ENCODE results near the gene ACD.

Gene ACD

DNA sequence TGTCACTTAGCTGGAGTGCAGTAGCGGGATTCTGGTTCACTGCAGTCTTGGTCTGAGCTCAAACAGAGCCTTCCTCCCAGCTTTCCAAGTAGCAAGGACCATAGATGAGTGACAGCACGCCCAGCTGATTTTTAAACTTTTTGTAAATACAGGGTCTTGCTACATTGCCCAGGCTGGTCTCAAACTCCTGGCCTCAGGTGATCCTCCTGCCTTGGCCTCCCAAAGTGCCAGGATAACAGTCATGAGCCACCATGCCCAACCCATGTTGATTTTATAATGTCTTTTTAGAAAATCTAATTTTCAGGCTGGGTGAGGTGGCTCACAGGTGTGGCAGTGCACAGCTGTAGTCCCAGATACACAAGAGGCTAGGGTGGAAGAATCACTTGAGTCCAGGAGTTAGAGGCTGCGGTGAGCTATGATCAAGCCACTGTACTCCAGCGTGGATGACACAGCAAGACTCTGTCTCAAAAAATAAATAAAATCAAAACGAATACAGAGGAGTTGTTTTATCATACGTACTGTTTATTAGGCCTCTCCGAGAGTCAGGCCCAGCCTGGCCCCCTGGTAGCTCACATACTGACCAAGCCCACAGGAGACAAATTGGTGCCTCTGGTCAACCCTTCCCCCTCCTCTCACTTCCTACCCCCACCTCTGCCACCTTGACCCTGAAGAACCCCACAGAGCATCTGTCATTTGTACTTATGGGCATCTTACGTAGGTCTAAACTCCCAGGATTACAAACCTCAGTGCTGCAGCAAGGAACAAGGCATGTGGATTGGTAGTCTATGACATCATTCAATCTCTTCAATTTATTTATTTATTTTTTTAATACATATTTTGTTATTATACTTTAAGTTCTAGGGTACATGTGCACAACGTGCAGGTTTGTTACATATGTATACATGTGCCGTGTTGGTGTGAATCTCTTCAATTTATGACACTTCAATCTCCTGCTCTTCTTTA, 20.2 kb upstream of the ACD start:
- no peak for TF ChIP-seq CTCF (IDR thresholded peaks at IDR 0.05)
- DNase-seq: no peak
- Histone ChIP-seq H3K4me3 (no peak overlapping the region), H3K27ac (no peak overlapping the region), H3K9me3 (no peaks in the 10 kb centered on the region), H3K27me3 (no peaks in the 10 kb centered on the region), H3K4me1 (peaks cover 0 to 6% (median 0%) of the 10 kb centered on the region in 4 donors), H3K36me3 (peaks cover 1 to 45% (median 20%) of the 10 kb centered on the region in 3 donors)
- intact Hi-C loops (cut with DNase I; ENCODE audit: low total_unique reads): loop anchor here (10.0 kb wide), 1 partner anchor 245 kb away; no protein-coding TSS in a partner anchor

- H3K4me1 ChIP-seq: peaks cover 0 to 23% (median 4%) of the 10 kb centered on the region in 4 donors
- intact Hi-C loops (cut with DNase I; ENCODE audit: low total_unique reads): loop anchor here (10.0 kb wide), 1 partner anchor 246 kb away; no protein-coding TSS in a partner anchor
- no peak for TF ChIP-seq CTCF (IDR thresholded peaks at IDR 0.05)
- H3K27ac ChIP-seq: no peak overlapping the region
- DNase-seq: no peak
- H3K4me3 ChIP-seq: no peak overlapping the region
- no peaks in the 10 kb centered on the region for H3K9me3 ChIP-seq
- H3K36me3 ChIP-seq: peaks cover 0 to 37% (median 12%) of the 10 kb centered on the region in 3 donors
- no peaks in the 10 kb centered on the region for H3K27me3 ChIP-seq
Measured at GRCh38 chr16:67678354-67679023, 18.4 kb upstream of the ACD start.

GRCh38 chr16:67677712-67678111, 17.7 kb upstream of the ACD start:
- TF ChIP-seq CTCF (IDR thresholded peaks at IDR 0.05): no peak
- Histone ChIP-seq H3K27me3 (no peaks in the 10 kb centered on the region), H3K9me3 (no peaks in the 10 kb centered on the region), H3K27ac (no peak overlapping the region), H3K4me3 (no peak overlapping the region), H3K36me3 (peaks cover 0 to 29% (median 12%) of the 10 kb centered on the region in 3 donors), H3K4me1 (peaks cover 0 to 31% (median 4%) of the 10 kb centered on the region in 4 donors)
- intact Hi-C loops (cut with DNase I; ENCODE audit: low total_unique reads): loop anchor here (10.0 kb wide), 1 partner anchor 247 kb away; no protein-coding TSS in a partner anchor
- no peak for DNase-seq

GRCh38 chr16:67676939-67677338, 16.9 kb upstream of the ACD start:
- Histone ChIP-seq H3K36me3 (peaks cover 0 to 23% (median 12%) of the 10 kb centered on the region in 3 donors), H3K4me3 (no peak overlapping the region), H3K9me3 (no peaks in the 10 kb centered on the region), H3K27me3 (no peaks in the 10 kb centered on the region), H3K27ac (no peak overlapping the region), H3K4me1 (peaks cover 0 to 31% (median 4%) of the 10 kb centered on the region in 4 donors)
- intact Hi-C loops (cut with DNase I; ENCODE audit: low total_unique reads): loop anchor here (10.0 kb wide), 1 partner anchor 248 kb away; no protein-coding TSS in a partner anchor
- no peak for TF ChIP-seq CTCF (IDR thresholded peaks at IDR 0.05)
- no peak for DNase-seq

GRCh38 chr16:67676516-67676915, 16.5 kb upstream of the ACD start:
- Histone ChIP-seq H3K4me3 (no peak overlapping the region), H3K9me3 (no peaks in the 10 kb centered on the region), H3K27me3 (no peaks in the 10 kb centered on the region), H3K4me1 (peaks cover 0 to 31% (median 4%) of the 10 kb centered on the region in 4 donors), H3K36me3 (peaks cover 0 to 23% (median 12%) of the 10 kb centered on the region in 3 donors), H3K27ac (no peak overlapping the region)
- intact Hi-C loops (cut with DNase I; ENCODE audit: low total_unique reads): loop anchor here (10.0 kb wide), 1 partner anchor 248 kb away; no protein-coding TSS in a partner anchor
- TF ChIP-seq CTCF (IDR thresholded peaks at IDR 0.05): no peak
- DNase-seq: no peak
